Osteoblast (primary cell): ENCODE data around the gene UBD. TPM values are rescaled to one million over a fixed set of nuclear protein-coding genes. Genes with fewer than 3 reads are reported as not detected.

ENCODE experiments used
- DNase-seq: peaks from one replicate; pipeline ENCODE4 v3.0.0; 2011; ENCODE audit warnings: low spot score, mixed read lengths; ENCODE audit not compliant: insufficient read length; ENCODE audit errors: missing footprints
- H2AFZ ChIP-seq: 2 replicates; pipeline ENCODE4 v1.6.0; 2011; ENCODE audit warnings: mild to moderate bottlenecking, low read length
- H3K27ac ChIP-seq: 2 replicates; pipeline ENCODE4 v1.5.1; 2011; ENCODE audit warnings: mild to moderate bottlenecking, low read depth, low read length, moderate library complexity
- H3K27me3 ChIP-seq: 2 replicates; pipeline ENCODE4 v1.6.0; 2012; ENCODE audit warnings: mild to moderate bottlenecking, control low read depth, inconsistent platforms, low read length, moderate library complexity; ENCODE audit not compliant: insufficient read depth
- H3K36me3 ChIP-seq: 2 replicates; pipeline ENCODE4 v1.5.1; 2011; ENCODE audit warnings: mild to moderate bottlenecking, low read length, control low read depth, moderate library complexity; ENCODE audit not compliant: insufficient read depth
- H3K4me1 ChIP-seq: 2 replicates; pipeline ENCODE4 v1.5.1; 2011; ENCODE audit warnings: mild to moderate bottlenecking, low read length, control low read depth, moderate library complexity; ENCODE audit not compliant: insufficient read depth
- H3K4me2 ChIP-seq: 2 replicates; pipeline ENCODE4 v1.6.0; 2011; ENCODE audit warnings: mild to moderate bottlenecking, low read length; ENCODE audit not compliant: insufficient read depth
- H3K4me3 ChIP-seq: fragments of 200-600 bp; sonication (generic); 3 replicates; pipeline ENCODE4 v1.5.1; 2012; ENCODE audit warnings: mild to moderate bottlenecking, low read length, inconsistent platforms; ENCODE audit not compliant: insufficient read depth
- H3K79me2 ChIP-seq: 2 replicates; pipeline ENCODE4 v1.6.0; 2012; ENCODE audit warnings: mild to moderate bottlenecking, low read length, control low read depth, inconsistent platforms; ENCODE audit not compliant: insufficient read depth
- H3K9me3 ChIP-seq: 2 replicates; pipeline ENCODE4 v1.5.1; 2011; ENCODE audit warnings: low read depth, low read length, control low read depth
- H4K20me1 ChIP-seq: 2 replicates; pipeline ENCODE4 v1.6.0; 2012; ENCODE audit warnings: mild to moderate bottlenecking, low read length, control low read depth; ENCODE audit not compliant: insufficient read depth
- CTCF ChIP-seq: IDR thresholded peaks from 2 replicates; pipeline ENCODE4 v1.5.1; 2011; ENCODE audit warnings: mild to moderate bottlenecking, low read depth, low read length, moderate library complexity; ENCODE audit errors: extremely low read depth
- total RNA-seq: library from RNA; depleted of rRNA; stranded (reverse); fragments of >200 nt; gene quantifications from 2 replicates; pipeline ENCODE4 v1.2.3, GENCODE V29; 2012

The UBD gene
- total RNA-seq, 1 donor, result not detected

GRCh38 chr6:29529956-29530355, 29.6 kb downstream of the UBD start:
- Histone ChIP-seq H4K20me1 (no peaks in the 10 kb centered on the region), H3K27me3 (no peaks in the 10 kb centered on the region), H3K4me1 (no peaks in the 10 kb centered on the region), H3K27ac (no peak overlapping the region), H2AFZ (no peak overlapping the region), H3K79me2 (no peaks in the 10 kb centered on the region), H3K9me3 (no peaks in the 10 kb centered on the region), H3K4me2 (no peak overlapping the region), H3K4me3 (no peak overlapping the region), H3K36me3 (no peaks in the 10 kb centered on the region)
- TF ChIP-seq CTCF, result no peak
- DNase-seq, result no peak

- H3K27ac ChIP-seq, result no peak overlapping the region
- H3K4me3 ChIP-seq, result no peak overlapping the region
Measured at GRCh38 chr6:29528988-29529560, 30.5 kb downstream of the UBD start.

GRCh38 chr6:29528300-29528931, 31.1 kb downstream of the UBD start:
- Histone ChIP-seq H3K79me2 (no peaks in the 10 kb centered on the region), H4K20me1 (no peaks in the 10 kb centered on the region)
- no peak for TF ChIP-seq CTCF

More at GRCh38 chr6:29528988-29529560, 30.5 kb downstream of the UBD start:
- Histone ChIP-seq H3K9me3 (no peaks in the 10 kb centered on the region), H4K20me1 (no peaks in the 10 kb centered on the region), H3K4me2 (no peak overlapping the region), H3K79me2 (no peaks in the 10 kb centered on the region), H3K36me3 (no peaks in the 10 kb centered on the region), H3K27me3 (no peaks in the 10 kb centered on the region), H2AFZ (no peak overlapping the region), H3K4me1 (no peaks in the 10 kb centered on the region)
- no peak for DNase-seq
- no peak for TF ChIP-seq CTCF

GRCh38 chr6:29527564-29527963, 32.0 kb downstream of the UBD start:
- H3K9me3 ChIP-seq, result no peaks in the 10 kb centered on the region
- no peak overlapping the region for H3K4me3 ChIP-seq
- H3K4me2 ChIP-seq, result no peak overlapping the region
- DNase-seq, result no peak
- no peak for TF ChIP-seq CTCF
- H3K27me3 ChIP-seq, result no peaks in the 10 kb centered on the region
- H3K4me1 ChIP-seq, result no peaks in the 10 kb centered on the region
- H3K27ac ChIP-seq, result no peak overlapping the region
- H3K79me2 ChIP-seq, result no peaks in the 10 kb centered on the region
- no peaks in the 10 kb centered on the region for H3K36me3 ChIP-seq
- no peaks in the 10 kb centered on the region for H4K20me1 ChIP-seq
- no peak overlapping the region for H2AFZ ChIP-seq

More at GRCh38 chr6:29528300-29528931, 31.1 kb downstream of the UBD start:
- Histone ChIP-seq H3K4me3 (no peak overlapping the region), H3K4me1 (no peaks in the 10 kb centered on the region), H2AFZ (no peak overlapping the region), H3K9me3 (no peaks in the 10 kb centered on the region), H3K4me2 (no peak overlapping the region), H3K27ac (no peak overlapping the region), H3K36me3 (no peaks in the 10 kb centered on the region), H3K27me3 (no peaks in the 10 kb centered on the region)
- DNase-seq, result no peak
